CD4-positive, alpha-beta memory T cell (primary cell): Measurements from ENCODE around the gene NOMO2. TPM values are rescaled to one million over a fixed set of nuclear protein-coding genes. Genes with fewer than 3 reads are reported as not detected.
"Not testable (repeated sequence)": the region's sequence is repeated elsewhere in the genome, so short reads cannot be mapped to it uniquely, and the experiment has no call there.

Experiments
- CTCF ChIA-PET: fragments of 350-600 bp; sonication (Branson Sonifier 250); formaldehyde crosslinking; loops from one replicate; lab custom pipeline; 2021; ENCODE audit warnings: inconsistent platforms; ENCODE audit not compliant: partially characterized antibody; lab: Charles Lee
- POLR2A ChIA-PET: fragments of 350-600 bp; sonication (Branson Sonifier 250); formaldehyde crosslinking; loops from one replicate; lab custom pipeline; 2021; ENCODE audit not compliant: partially characterized antibody; lab: Charles Lee
- DNase-seq, 5 donors: peaks; one replicate each; pipeline versions ENCODE4 v3.0.0 to v3.0.0-alpha.2; 2020 to 2022; ENCODE audit warnings: mixed read lengths in 1 of 5
- H3K27ac ChIP-seq: one replicate; pipeline ENCODE4 v1.7.0; 2013; ENCODE audit warnings: low read depth, low read length
- H3K27me3 ChIP-seq: 2 replicates; pipeline ENCODE4 v1.7.0; 2013; ENCODE audit warnings: mild to moderate bottlenecking, low read length, moderate library complexity; ENCODE audit not compliant: insufficient read depth
- H3K36me3 ChIP-seq: 2 replicates; pipeline ENCODE4 v1.7.0; 2013; ENCODE audit warnings: mild to moderate bottlenecking, low read length, moderate library complexity; ENCODE audit not compliant: insufficient read depth
- H3K4me1 ChIP-seq: 2 replicates; pipeline ENCODE4 v1.7.0; 2013; ENCODE audit warnings: mild to moderate bottlenecking, low read length, moderate library complexity; ENCODE audit not compliant: insufficient read depth
- H3K4me3 ChIP-seq, 2 donors: one replicate each; pipeline ENCODE4 v1.7.0; 2013; ENCODE audit warnings: low read length in 2 of 2, mild to moderate bottlenecking in 1 of 2
- H3K9me3 ChIP-seq, 2 donors: one replicate each; pipeline ENCODE4 v1.7.0; 2013; ENCODE audit warnings: low read length in 2 of 2, control low read depth in 1 of 2; ENCODE audit not compliant: control insufficient read depth in 1 of 2
- H3K27ac Mint-ChIP-seq, 7 donors: one replicate each; pipeline ENCODE4 v1.8.0; 2020 to 2021; ENCODE audit warnings: mixed read lengths in 7 of 7, mild to moderate bottlenecking in 6 of 7, inconsistent platforms in 3 of 7, moderate library complexity in 3 of 7
- H3K27me3 Mint-ChIP-seq, 2 donors: one replicate each; pipeline ENCODE4 v1.8.0; 2020 to 2021; ENCODE audit warnings: mixed read lengths in 2 of 2
- H3K36me3 Mint-ChIP-seq, 2 donors: one replicate each; pipeline ENCODE4 v1.8.0; 2020 to 2021; ENCODE audit warnings: mixed read lengths in 2 of 2, inconsistent platforms in 1 of 2, mild to moderate bottlenecking in 1 of 2
- H3K4me1 Mint-ChIP-seq, 4 donors: one replicate each; pipeline ENCODE4 v1.8.0; 2020 to 2021; ENCODE audit warnings: mixed read lengths in 4 of 4, mild to moderate bottlenecking in 1 of 4
- H3K4me3 Mint-ChIP-seq, 8 donors: one replicate each; pipeline ENCODE4 v1.8.0; 2020 to 2021; ENCODE audit warnings: mixed read lengths in 8 of 8, mild to moderate bottlenecking in 7 of 8, moderate library complexity in 6 of 8, inconsistent platforms in 3 of 8
- H3K9me3 Mint-ChIP-seq, 8 donors: one replicate each; pipeline ENCODE4 v1.8.0; 2020 to 2021; ENCODE audit warnings: mixed read lengths in 8 of 8, mild to moderate bottlenecking in 5 of 8, inconsistent platforms in 3 of 8, moderate library complexity in 1 of 8
- intact Hi-C: fragments of 100-400 bp; cut with micrococcal nuclease; formaldehyde crosslinking; loops from one replicate; pipeline ENCODE4 v1.15.1; 2023
- polyA plus RNA-seq, 2 donors: library from polyadenylated mRNA; unstranded; fragments of 300-500 nt; fragmentation: Illumina TruSeq; gene quantifications; one replicate each; pipeline ENCODE4 v1.2.3, GENCODE V29; 2021
- total RNA-seq, 2 experiments: library from RNA; stranded (reverse); gene quantifications; one replicate each; pipeline ENCODE4 v1.2.3, GENCODE V29; 2021

Gene NOMO2, protein sequence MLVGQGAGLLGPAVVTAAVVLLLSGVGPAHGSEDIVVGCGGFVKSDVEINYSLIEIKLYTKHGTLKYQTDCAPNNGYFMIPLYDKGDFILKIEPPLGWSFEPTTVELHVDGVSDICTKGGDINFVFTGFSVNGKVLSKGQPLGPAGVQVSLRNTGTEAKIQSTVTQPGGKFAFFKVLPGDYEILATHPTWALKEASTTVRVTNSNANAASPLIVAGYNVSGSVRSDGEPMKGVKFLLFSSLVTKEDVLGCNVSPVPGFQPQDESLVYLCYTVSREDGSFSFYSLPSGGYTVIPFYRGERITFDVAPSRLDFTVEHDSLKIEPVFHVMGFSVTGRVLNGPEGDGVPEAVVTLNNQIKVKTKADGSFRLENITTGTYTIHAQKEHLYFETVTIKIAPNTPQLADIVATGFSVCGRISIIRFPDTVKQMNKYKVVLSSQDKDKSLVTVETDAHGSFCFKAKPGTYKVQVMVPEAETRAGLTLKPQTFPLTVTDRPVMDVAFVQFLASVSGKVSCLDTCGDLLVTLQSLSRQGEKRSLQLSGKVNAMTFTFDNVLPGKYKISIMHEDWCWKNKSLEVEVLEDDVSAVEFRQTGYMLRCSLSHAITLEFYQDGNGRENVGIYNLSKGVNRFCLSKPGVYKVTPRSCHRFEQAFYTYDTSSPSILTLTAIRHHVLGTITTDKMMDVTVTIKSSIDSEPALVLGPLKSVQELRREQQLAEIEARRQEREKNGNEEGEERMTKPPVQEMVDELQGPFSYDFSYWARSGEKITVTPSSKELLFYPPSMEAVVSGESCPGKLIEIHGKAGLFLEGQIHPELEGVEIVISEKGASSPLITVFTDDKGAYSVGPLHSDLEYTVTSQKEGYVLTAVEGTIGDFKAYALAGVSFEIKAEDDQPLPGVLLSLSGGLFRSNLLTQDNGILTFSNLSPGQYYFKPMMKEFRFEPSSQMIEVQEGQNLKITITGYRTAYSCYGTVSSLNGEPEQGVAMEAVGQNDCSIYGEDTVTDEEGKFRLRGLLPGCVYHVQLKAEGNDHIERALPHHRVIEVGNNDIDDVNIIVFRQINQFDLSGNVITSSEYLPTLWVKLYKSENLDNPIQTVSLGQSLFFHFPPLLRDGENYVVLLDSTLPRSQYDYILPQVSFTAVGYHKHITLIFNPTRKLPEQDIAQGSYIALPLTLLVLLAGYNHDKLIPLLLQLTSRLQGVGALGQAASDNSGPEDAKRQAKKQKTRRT
- total RNA-seq (100 to 1,000 TPM; 104 to 115 TPM), polyA plus RNA-seq (10 to 100 TPM; 77.9 to 81.7 TPM)

DNA sequence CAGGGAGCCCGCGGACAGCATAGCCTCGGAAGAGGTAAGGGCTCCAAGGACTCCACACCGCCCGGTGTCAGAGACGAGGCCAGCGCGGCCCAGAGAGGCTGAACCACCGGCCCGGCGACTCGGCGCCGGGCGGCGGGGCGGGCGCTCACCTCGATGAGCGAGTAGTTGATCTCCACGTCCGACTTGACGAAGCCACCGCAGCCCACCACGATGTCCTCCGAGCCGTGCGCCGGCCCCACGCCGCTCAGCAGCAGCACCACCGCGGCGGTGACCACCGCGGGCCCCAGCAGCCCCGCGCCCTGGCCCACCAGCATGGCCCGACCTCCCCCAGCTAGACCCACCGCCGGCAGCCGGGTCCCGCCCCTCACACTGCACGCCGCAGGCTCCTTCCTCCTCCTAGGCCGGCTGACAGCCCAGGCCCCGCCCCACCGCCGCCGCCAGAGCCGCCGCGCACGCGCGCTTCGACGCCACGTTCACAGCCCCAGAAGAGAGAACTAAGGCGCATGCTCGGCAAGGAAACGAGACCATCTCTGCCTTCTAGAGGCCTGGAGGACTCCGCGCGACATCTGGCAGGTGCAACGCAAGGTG is at the start of gene NOMO2:
Gene NOMO2 (minus strand): TSS at position 371 of the 588 bp plus-strand sequence. CDS start 57 bp downstream, at position 314.
- H3K4me1 ChIP-seq, H3K9me3 ChIP-seq, H3K36me3 ChIP-seq, H3K27me3 ChIP-seq, H3K4me3 ChIP-seq, POLR2A ChIA-PET, H3K27me3 Mint-ChIP-seq, H3K36me3 Mint-ChIP-seq, intact Hi-C loops, CTCF ChIA-PET, H3K9me3 Mint-ChIP-seq: not testable (repeated sequence)
- DNase-seq: peak; percentile 94 to 99 (median 96)
- H3K27ac ChIP-seq: peak within 1 kb of the TSS; percentile 49
- peak within 1 kb of the TSS in 7 of 8 donors; percentile 36 to 82 (median 69) for H3K4me3 Mint-ChIP-seq
- H3K4me1 Mint-ChIP-seq: peaks cover 10 to 17% (median 15%) of the 10 kb centered on the region in 4 donors
- peak within 1 kb of the TSS in 3 of 7 donors; percentile 48 to 74 (median 60) for H3K27ac Mint-ChIP-seq

- H3K36me3 Mint-ChIP-seq, H3K27ac Mint-ChIP-seq, H3K27ac ChIP-seq, H3K36me3 ChIP-seq, CTCF ChIA-PET, H3K9me3 Mint-ChIP-seq, H3K4me1 ChIP-seq, H3K27me3 ChIP-seq, H3K27me3 Mint-ChIP-seq, H3K9me3 ChIP-seq, H3K4me1 Mint-ChIP-seq, H3K4me3 ChIP-seq, POLR2A ChIA-PET, DNase-seq, intact Hi-C loops: not testable (repeated sequence)
- peak overlapping the region in 1 of 8 donors; percentile 11 for H3K4me3 Mint-ChIP-seq
These were observed 48.4 kb upstream of the NOMO2 start for GRCh38 chr16:18610147-18610803.

DNA sequence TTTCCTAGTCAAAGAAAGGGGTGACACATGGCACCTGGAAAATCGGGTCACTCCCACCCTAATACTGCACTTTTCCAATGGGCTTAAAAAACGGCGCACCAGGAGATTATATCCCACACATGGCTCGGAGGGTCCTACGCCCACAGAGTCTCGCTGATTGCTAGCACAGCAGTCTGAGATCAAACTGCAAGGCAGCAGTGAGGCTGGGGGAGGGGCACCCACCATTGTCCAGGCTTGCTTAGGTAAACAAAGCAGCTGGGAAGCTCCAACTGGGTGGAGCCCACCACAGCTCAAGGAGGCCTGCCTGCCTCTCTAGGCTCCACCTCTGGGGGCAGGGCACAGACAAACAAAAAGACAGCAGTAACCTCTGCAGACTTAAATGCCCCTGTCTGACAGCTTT is 46.4 kb upstream of the NOMO2 start:
- H3K4me3 Mint-ChIP-seq, H3K36me3 ChIP-seq, POLR2A ChIA-PET, DNase-seq, H3K4me3 ChIP-seq, H3K9me3 ChIP-seq, H3K36me3 Mint-ChIP-seq, intact Hi-C loops, H3K27ac ChIP-seq, H3K27me3 ChIP-seq, H3K4me1 Mint-ChIP-seq, CTCF ChIA-PET, H3K4me1 ChIP-seq, H3K9me3 Mint-ChIP-seq, H3K27ac Mint-ChIP-seq, H3K27me3 Mint-ChIP-seq: not testable (repeated sequence)

DNA sequence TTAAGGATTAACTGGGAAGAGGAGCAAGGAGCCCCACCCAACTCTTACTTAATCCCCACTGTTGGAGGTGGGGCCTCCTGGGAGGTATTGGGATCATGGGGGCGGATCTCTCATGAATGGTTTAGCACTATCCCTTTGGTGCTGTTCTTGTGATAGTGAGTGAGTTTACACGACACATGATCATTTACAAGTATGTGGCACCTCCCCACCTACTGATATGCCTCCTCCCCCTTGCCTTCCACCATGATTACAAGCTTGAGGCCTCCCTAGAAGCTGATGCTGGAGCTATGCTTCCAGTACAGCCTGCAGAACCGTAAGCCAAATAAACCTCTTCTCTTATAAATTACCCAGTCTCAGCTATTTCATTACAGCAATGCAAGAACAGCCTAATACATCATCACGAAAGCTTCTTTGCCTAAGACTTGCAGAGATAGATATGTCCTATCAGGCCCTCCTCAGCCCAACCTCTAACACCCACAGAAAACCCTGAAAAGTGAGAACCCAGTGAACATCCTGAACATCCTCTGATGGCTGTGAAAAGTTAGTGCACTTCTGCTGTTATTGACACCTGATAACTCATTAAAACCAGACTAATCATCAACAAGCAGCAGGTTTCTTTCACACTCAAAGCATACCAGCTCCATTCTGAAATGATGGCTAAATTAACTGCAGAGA is 41.8 kb upstream of the NOMO2 start:
- not testable (repeated sequence) for H3K4me3 Mint-ChIP-seq

GRCh38 chr16:18598582-18598981 is 36.7 kb upstream of the NOMO2 start:
- H3K27ac ChIP-seq, CTCF ChIA-PET, H3K9me3 ChIP-seq, POLR2A ChIA-PET, H3K36me3 ChIP-seq, DNase-seq, H3K4me1 ChIP-seq, intact Hi-C loops, H3K27me3 Mint-ChIP-seq, H3K9me3 Mint-ChIP-seq, H3K4me1 Mint-ChIP-seq, H3K36me3 Mint-ChIP-seq, H3K27me3 ChIP-seq, H3K4me3 ChIP-seq: not testable (repeated sequence)
- Mint-ChIP-seq H3K27ac (peak overlapping the region in 1 of 7 donors; percentile 15), H3K4me3 (peak overlapping the region in 1 of 8 donors; percentile 65)

More for the DNA sequence above, 41.8 kb upstream of the NOMO2 start:
- H3K9me3 Mint-ChIP-seq, H3K4me1 Mint-ChIP-seq, POLR2A ChIA-PET, H3K27ac Mint-ChIP-seq, H3K4me3 ChIP-seq, CTCF ChIA-PET, H3K9me3 ChIP-seq, H3K36me3 Mint-ChIP-seq, DNase-seq, H3K4me1 ChIP-seq, H3K27me3 ChIP-seq, H3K27me3 Mint-ChIP-seq, H3K36me3 ChIP-seq, intact Hi-C loops, H3K27ac ChIP-seq: not testable (repeated sequence)

DNA sequence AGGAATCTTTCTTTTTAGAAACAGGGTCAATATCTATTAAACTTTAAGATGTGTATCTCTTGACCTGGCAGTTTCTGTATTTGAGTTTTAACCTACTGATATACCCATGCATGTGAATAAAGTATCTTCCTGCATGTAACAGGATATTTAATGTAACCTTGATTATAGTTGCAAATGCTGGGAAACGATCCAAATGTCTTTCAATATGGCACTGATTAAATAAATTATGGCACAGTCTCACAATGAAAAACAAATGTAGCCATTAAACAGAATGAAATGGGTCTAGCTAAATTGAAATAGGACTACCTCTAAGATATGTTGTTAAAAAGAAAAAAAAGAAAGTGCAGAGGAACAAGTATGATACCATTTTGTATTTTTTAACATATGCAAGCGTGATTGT is 35.8 kb upstream of the NOMO2 start:
- H3K27ac ChIP-seq, H3K9me3 Mint-ChIP-seq, H3K4me1 ChIP-seq, DNase-seq, H3K4me3 ChIP-seq, H3K36me3 Mint-ChIP-seq, intact Hi-C loops, POLR2A ChIA-PET, H3K27me3 ChIP-seq, H3K27me3 Mint-ChIP-seq, H3K4me3 Mint-ChIP-seq, H3K4me1 Mint-ChIP-seq, H3K27ac Mint-ChIP-seq, H3K9me3 ChIP-seq, CTCF ChIA-PET, H3K36me3 ChIP-seq: not testable (repeated sequence)
